ENCODE results near the gene DPM1.

Gene DPM1

DNA sequence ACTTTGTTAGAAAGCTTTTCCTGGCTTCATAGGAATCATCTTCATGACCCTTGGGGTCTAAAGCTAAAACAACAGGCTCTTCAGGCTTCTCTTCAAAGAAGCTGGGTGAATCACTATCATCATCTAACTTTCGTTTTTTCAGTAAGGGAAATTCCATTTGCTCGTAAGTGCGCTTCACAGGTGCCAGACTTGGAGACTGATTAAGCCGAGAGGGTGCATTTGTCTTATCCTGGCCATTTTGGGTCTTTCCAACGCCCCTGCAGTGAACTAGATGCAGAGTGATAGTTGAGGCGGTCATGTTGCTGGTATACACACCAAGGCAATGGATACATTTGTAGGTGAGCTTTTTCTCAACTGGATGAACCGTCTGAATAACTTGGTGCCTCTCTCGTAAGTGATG, 65.9 kb downstream of the DPM1 start:
- no peak for DNase-seq

DNA sequence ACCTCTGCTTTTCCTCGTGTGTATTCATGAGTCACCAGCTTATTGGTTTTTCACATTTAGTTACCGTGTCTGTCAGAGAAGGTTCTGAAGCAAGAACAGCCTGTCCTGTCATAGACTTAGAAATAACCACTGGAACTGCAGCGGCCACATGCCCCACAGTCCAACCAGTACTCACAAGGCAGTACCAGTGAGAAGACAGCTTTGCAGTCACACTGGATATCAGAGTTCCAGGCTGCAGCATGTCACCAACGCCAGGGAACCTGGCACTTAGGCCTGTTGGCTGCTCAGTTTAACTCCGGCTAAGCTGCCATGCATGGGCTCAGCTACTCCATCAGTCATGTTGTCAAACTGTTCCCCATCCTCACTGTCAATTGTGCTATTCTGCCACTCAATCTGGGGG, 67.2 kb downstream of the DPM1 start:
- no peak for DNase-seq

DNA sequence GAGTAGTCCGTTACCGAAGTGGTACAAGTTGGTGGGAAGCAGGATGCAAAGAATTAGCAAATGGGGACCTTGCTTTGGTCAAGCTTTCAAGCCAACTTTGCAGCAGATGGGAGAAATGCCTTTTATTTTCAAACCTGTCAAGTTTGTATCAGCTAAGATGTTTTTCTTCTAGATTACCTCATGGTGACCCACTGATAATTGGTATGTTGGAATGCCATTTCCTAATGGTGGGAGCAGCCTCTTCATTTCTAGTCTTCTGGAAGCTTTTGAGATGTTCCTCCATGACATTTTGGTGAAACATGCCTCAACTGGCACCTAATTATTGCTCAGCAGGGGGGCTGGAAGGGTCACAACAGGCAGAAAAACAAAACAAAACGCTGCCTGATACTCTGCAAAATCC, 70.8 kb downstream of the DPM1 start:
- DNase-seq, result no peak

DNA sequence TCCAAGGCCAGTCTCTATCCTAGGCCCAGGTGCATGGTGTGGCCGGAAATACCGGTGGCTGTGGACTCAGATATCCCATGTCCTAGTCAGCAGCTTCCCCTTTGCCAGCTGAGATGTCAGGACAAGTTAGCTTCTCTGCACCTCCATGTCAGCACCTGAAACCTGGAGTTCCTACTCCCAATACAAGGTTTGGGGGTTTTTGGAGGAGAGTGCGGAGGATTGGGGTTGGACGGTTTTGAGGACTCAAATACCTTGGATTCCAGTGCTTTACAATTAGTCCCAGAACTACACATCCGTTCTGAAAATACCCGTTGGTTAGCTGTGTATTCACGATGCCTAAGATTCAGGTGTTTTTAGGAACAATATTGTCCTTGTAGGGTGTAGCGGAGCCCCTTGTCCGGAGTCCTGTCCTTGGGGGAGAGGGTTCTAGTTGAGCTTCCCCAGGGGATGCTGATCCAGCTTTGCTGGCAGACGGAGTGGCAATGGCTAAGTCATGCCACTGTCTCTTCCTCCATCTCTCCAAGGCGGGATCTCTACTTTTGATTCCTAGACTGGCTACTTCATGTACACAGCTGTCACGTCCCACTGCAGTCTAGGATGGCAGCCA, 72.0 kb downstream of the DPM1 start:
- no peak for DNase-seq

DNA sequence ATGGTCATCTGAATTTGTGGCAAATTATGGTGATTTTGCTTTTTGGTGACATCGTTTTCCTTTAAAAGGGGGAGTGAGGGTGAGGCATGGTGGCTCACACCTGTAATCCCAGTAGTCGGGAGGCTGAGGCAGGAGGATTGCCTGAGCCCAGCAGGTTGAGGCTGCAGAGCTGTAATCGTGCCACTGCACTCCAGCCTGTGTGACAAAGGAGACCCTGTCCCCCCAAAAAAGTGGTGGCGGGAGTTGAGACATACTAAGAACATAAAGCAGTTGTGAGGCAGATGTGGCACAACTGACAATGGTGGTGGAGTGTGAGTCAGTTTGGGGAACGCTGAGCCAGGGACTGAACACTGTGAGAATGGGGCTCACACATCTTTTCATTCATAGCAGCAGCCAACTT, 72.6 kb downstream of the DPM1 start:
- DNase-seq, result no peak

DNA sequence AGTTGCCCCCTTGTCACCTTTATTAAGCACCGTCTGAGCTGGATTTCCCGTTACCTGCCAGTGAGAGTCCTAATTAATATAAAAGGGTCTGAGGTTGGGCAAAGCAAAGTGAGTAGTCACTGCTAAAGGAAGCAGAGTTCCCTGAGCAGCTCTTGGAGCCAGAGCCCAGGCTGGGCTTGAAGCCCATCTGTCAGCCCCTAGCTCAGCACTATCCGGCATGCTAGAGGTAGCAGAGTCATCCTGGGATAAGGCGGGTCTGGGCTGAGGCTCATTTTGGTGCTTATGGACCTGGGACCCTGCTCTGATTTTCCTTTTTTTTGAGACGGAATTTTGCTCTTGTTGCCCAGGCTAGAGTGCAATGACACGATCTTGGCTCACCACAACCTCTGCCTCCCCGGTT, 73.3 kb downstream of the DPM1 start:
- DNase-seq, result no peak
